ENCODE data around the gene EMB.
"Not testable (repeated sequence)": the region's sequence is repeated elsewhere in the genome, so short reads cannot be mapped to it uniquely, and the experiment has no call there.

Gene EMB

GRCh38 chr5:50421184-50421950 lies 19.7 kb downstream of the EMB start:
- not testable (repeated sequence) for DNase-seq

GRCh38 chr5:50420343-50420935 lies 20.6 kb downstream of the EMB start:
- peak; percentile 35 for DNase-seq

DNA sequence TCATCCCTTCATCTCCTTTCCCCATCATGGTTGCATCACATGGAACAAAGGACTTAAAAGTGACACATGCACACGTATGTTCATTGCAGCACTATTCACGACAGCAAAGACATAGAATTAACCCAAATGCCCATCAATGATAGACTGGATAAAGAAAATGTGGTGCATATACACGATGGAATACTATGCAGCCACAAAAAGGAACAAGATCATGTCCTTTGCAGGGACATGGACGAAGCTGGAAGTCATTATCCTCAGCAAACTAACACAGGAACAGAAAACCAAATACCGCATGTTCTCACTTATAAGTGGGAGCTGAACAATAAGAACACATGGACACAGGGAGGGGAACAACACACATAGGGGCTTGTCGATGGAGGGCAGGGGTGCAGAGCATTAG lies 21.4 kb downstream of the EMB start:
- DNase-seq, result not testable (repeated sequence)

GRCh38 chr5:50416637-50417036 lies 24.5 kb downstream of the EMB start:
- not testable (repeated sequence) for DNase-seq

DNA sequence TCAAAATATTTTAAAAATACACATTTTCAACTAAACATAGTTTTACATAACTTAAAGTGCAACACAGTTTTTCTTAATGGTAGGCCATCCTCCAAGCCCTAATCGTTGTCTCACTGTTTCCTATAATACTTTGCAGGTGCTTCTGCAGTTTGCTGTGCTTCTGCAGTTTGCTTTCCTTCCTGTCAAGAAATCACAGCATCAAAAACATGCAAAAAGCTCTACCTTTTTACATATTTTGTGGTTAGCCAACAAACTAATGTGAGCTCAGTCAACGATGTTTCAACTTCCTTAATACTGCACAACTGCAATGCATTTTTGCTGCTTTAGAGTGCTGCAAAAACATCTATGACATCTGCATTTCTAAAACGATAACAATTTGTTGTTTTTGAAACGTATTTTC lies 25.2 kb downstream of the EMB start:
- DNase-seq, result no peak

GRCh38 chr5:50410932-50411331 lies 30.2 kb downstream of the EMB start:
- not testable (repeated sequence) for DNase-seq

GRCh38 chr5:50406877-50407276 lies 34.2 kb downstream of the EMB start:
- DNase-seq, result peak; percentile 73

DNA sequence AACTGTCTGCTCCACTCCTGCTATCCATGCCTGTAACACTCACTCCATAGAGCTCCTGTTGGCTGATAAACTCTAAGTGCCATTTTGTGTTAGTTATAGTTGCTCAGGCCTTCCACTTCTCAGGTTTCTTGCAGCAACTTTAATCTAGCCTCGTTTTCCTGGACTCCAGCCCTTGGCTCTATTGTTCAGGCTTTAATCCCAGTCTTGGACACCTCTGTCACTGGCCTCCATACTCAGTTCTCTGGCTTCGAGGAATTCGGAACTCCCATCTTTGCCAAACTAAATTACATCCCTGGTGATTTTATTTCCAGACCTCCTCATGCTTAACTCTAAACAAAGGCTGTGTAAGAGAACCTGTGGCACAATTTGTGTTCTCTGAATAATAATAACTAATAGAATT lies 39.8 kb downstream of the EMB start:
- no peak for DNase-seq

DNA sequence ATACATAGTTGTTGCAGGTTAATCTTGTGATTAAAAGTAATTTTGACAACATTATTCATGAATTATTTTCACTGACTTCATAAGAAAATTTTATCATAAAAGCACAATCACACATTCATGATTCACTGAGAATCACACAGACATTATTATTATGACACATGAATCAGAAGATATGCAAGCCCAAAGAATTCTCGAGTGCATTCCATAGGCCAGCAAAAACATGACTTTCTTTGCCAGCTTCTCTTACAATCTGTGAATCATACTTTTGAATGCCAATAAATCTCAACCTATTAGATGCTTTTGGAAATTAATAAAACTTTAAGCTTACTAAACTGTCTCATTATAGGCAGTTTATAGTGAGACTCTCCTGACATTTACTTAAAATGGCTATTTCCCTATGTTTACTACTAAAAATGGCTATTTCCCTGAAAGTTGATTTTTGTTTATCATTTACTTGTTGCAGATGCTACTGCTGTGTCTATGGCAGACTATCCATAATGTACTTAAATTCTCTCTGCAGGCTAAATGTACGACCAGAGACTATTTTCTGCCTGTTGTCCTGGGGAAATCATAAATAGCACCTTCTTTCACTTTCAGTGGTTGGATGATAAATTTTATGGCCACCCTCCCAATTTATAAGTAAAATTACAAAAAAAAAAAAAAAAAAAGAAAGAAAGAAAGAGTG lies 47.0 kb downstream of the EMB start:
- not testable (repeated sequence) for DNase-seq

GRCh38 chr5:50392289-50392688 lies 48.8 kb downstream of the EMB start:
- not testable (repeated sequence) for DNase-seq

- DNase-seq, result peak; percentile 2
These were observed 56.7 kb downstream of the EMB start for GRCh38 chr5:50384381-50384780.

DNA sequence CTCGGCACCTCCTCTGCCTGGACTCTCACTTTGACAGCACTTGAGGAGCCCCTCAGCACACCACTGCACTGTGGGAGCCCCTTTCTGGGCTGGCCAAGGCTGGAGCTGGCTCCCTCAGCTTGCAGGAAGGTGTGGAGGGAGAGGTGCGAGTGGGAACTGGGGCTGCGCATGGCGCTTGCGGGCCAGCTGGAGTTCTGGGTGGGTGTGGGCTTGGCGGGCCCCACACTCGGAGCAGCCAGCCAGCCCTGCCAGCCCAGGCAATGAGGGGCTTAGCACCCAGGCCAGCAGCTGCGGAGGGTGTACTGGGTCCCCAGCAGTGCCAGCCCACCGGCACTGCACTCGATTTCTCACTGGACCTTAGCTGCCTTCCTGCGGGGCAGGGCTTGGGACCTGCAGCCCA lies 64.4 kb downstream of the EMB start:
- DNase-seq, result not testable (repeated sequence)

DNA sequence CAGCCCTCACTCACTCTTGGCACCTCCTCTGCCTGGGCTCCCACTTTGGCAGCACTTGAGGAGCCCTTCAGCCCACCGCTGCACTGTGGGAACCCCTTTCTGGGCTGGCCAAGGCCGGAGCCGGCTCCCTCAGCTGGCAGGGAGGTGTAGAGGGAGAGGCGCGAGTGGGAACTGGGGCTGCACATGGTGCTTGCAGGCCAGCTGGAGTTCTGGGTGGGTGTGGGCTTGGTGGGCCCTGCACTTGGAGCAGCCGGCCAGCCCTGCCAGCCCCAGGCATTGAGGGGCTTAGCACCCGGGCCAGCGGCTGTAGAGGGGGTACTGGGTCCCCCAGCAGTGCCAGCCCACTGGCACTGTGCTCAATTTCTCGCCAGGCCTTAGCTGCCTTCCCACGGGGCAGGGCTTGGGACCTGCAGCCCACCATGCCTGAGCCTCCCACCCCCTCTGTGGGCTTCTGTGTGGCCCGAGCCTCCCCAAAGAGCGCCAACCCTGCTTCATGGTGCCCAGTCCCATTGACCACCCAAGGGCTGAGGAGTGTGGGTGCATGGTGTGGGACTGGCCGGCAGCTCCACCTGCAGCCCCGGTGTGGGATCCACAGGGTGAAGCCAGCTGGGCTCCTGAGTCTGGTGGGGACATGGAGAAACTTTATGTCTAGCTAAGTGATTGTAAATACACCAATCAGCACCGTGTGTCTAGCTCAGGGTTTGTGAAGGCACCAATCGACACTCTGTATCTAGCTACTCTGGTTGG lies 71.6 kb downstream of the EMB start:
- DNase-seq, result not testable (repeated sequence)

- no peak for DNase-seq
These were observed 75.4 kb downstream of the EMB start for GRCh38 chr5:50365426-50366251.

GRCh38 chr5:50364535-50365309 lies 76.4 kb downstream of the EMB start:
- DNase-seq, result not testable (repeated sequence)

DNA sequence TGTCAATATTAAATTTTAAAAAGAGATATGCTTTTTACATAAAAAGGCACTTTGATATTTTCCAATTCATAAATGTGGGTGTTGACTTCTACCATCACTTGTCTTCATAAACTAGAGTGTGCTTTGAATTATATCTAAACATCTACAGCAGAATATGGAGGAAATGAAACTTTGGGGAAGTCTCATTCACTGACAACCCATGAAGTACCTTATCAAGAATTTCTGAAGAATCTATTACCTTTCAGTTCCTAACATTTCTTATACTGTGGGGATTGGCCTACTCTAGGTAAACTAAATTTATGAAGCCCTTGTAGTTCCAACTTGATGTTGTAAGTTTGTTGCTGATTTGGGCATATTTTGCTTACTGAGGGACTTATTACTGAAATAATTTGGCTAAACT lies 81.9 kb downstream of the EMB start:
- no peak for DNase-seq

DNA sequence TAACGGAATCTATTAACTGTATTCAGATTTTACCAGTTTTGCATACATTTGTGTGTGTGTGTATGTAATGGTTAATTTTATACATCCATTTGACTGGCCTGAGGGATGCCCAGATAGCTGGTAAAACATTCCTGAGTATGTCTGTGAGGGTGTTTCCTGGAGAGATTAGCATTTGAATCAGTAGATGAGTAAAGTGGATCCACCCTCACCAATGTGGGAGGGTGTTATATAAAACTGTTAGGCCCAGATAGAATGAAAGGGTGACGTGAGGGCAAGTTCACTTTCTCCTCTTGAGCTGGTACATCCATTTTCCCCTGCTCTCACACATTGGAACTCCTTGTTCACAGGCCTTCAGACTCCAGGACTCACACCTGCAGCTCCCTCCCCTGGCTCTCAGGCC lies 88.7 kb downstream of the EMB start:
- no peak for DNase-seq

All from DMS53 (cell line).